ENCODE data around the gene DNAJC5. TPM values are rescaled to one million over a fixed set of nuclear protein-coding genes. Genes with fewer than 3 reads are reported as not detected.
"Not testable (repeated sequence)": the region's sequence is repeated elsewhere in the genome, so short reads cannot be mapped to it uniquely, and the experiment has no call there.

DNAJC5 gene
- total RNA-seq, 2 experiments from 2014 or later = 47.3 to 48.1 TPM

GRCh38 chr20:63900413-63900812 lies 5.5 kb downstream of the DNAJC5 start:
- ChIA-PET CTCF (no interaction called here), POLR2A (no interaction called here)
- Mint-ChIP-seq H3K27ac (no peak overlapping the region), H3K9me3 (ENCODE audit: insufficient read depth) (no peaks in the 10 kb centered on the region), H3K36me3 (ENCODE audit: low read depth) (peaks cover 53% of the 10 kb centered on the region), H3K27me3 (ENCODE audit: low read depth) (no peaks in the 10 kb centered on the region), H3K4me1 (ENCODE audit: low read depth) (peaks cover 65% of the 10 kb centered on the region), H3K4me3 (no peak overlapping the region)
- DNase-seq (no peak), ATAC-seq (no peak)

GRCh38 chr20:63903796-63904561 lies 9.1 kb downstream of the DNAJC5 start:
- CTCF ChIA-PET = no interaction called here
- no peaks in the 10 kb centered on the region for H3K9me3 Mint-ChIP-seq (ENCODE audit: insufficient read depth)
- H3K27me3 Mint-ChIP-seq (ENCODE audit: low read depth) = no peaks in the 10 kb centered on the region
- DNase-seq = no peak
- ATAC-seq = no peak
- H3K4me1 Mint-ChIP-seq (ENCODE audit: low read depth) = peaks cover 46% of the 10 kb centered on the region
- peaks cover 29% of the 10 kb centered on the region for H3K36me3 Mint-ChIP-seq (ENCODE audit: low read depth)
- POLR2A ChIA-PET = no interaction called here
- peak overlapping the region; percentile 55 for H3K27ac Mint-ChIP-seq
- no peak overlapping the region for H3K4me3 Mint-ChIP-seq

GRCh38 chr20:63908008-63908682 lies 13.2 kb downstream of the DNAJC5 start:
- Mint-ChIP-seq H3K36me3 (ENCODE audit: low read depth) (peaks cover 21% of the 10 kb centered on the region), H3K4me3 (no peak overlapping the region), H3K4me1 (ENCODE audit: low read depth) (peaks cover 42% of the 10 kb centered on the region), H3K27me3 (ENCODE audit: low read depth) (no peaks in the 10 kb centered on the region), H3K9me3 (ENCODE audit: insufficient read depth) (no peaks in the 10 kb centered on the region), H3K27ac (no peak overlapping the region)
- ChIA-PET POLR2A (interaction anchor here (0.6 to 0.7 kb wide), 2 partner anchors 113 to 225 kb away, joined by 3 read pairs; no protein-coding TSS in a partner anchor), CTCF (no interaction called here)
- DNase-seq (no peak), ATAC-seq (no peak)

- POLR2A ChIA-PET = no interaction called here
- CTCF ChIA-PET = interaction anchor here (0.6 to 2.2 kb wide), 3 partner anchors 28 to 63 kb away, joined by 3 to 12 read pairs (median 4); no protein-coding TSS in a partner anchor
- H3K27me3 Mint-ChIP-seq (ENCODE audit: low read depth) = no peaks in the 10 kb centered on the region
- no peaks in the 10 kb centered on the region for H3K9me3 Mint-ChIP-seq (ENCODE audit: insufficient read depth)
- H3K36me3 Mint-ChIP-seq (ENCODE audit: low read depth) = peaks cover 28% of the 10 kb centered on the region
- H3K4me1 Mint-ChIP-seq (ENCODE audit: low read depth) = peaks cover 27% of the 10 kb centered on the region
- no peak overlapping the region for H3K4me3 Mint-ChIP-seq
- DNase-seq = no peak
- no peak for ATAC-seq
- H3K27ac Mint-ChIP-seq = peak overlapping the region; percentile 11
Measured at GRCh38 chr20:63911176-63911575, 16.2 kb downstream of the DNAJC5 start.

GRCh38 chr20:63913768-63914167 lies 18.8 kb downstream of the DNAJC5 start:
- POLR2A ChIA-PET = no interaction called here
- no peak overlapping the region for H3K4me3 Mint-ChIP-seq

GRCh38 chr20:63915471-63915870 lies 20.5 kb downstream of the DNAJC5 start:
- ATAC-seq (no peak), DNase-seq (no peak)
- CTCF ChIA-PET = no interaction called here
- H3K36me3 Mint-ChIP-seq (ENCODE audit: low read depth) = peaks cover 37% of the 10 kb centered on the region
- H3K4me3 Mint-ChIP-seq = no peak overlapping the region
- peaks cover 15% of the 10 kb centered on the region for H3K4me1 Mint-ChIP-seq (ENCODE audit: low read depth)
- POLR2A ChIA-PET = interaction anchor here (0.6 to 0.7 kb wide), 2 partner anchors 13 to 98 kb away, joined by 4 to 5 read pairs; no protein-coding TSS in a partner anchor
- H3K27ac Mint-ChIP-seq = no peak overlapping the region
- H3K9me3 Mint-ChIP-seq (ENCODE audit: insufficient read depth) = no peaks in the 10 kb centered on the region
- no peaks in the 10 kb centered on the region for H3K27me3 Mint-ChIP-seq (ENCODE audit: low read depth)

More at GRCh38 chr20:63913768-63914167, 18.8 kb downstream of the DNAJC5 start:
- ATAC-seq (no peak), DNase-seq (no peak)
- Mint-ChIP-seq H3K9me3 (ENCODE audit: insufficient read depth) (no peaks in the 10 kb centered on the region), H3K27ac (no peak overlapping the region), H3K36me3 (ENCODE audit: low read depth) (peaks cover 39% of the 10 kb centered on the region), H3K4me1 (ENCODE audit: low read depth) (peaks cover 24% of the 10 kb centered on the region), H3K27me3 (ENCODE audit: low read depth) (no peaks in the 10 kb centered on the region)
- CTCF ChIA-PET = interaction anchor here (0.6 kb wide), 1 partner anchor 18 kb away, joined by 3 read pairs; no protein-coding TSS in a partner anchor

GRCh38 chr20:63916371-63916939 lies 21.5 kb downstream of the DNAJC5 start:
- DNase-seq; H3K4me3 Mint-ChIP-seq; POLR2A ChIA-PET; H3K4me1 Mint-ChIP-seq (ENCODE audit: low read depth); H3K27ac Mint-ChIP-seq; CTCF ChIA-PET; H3K27me3 Mint-ChIP-seq (ENCODE audit: low read depth); H3K9me3 Mint-ChIP-seq (ENCODE audit: insufficient read depth); ATAC-seq: not testable (repeated sequence)
- H3K36me3 Mint-ChIP-seq (ENCODE audit: low read depth) = peaks cover 32% of the 10 kb centered on the region

GRCh38 chr20:63917811-63918210 lies 22.9 kb downstream of the DNAJC5 start:
- no peak for DNase-seq
- Mint-ChIP-seq H3K4me1 (ENCODE audit: low read depth) (peaks cover 7% of the 10 kb centered on the region), H3K9me3 (ENCODE audit: insufficient read depth) (no peaks in the 10 kb centered on the region), H3K27ac (peak overlapping the region; percentile 15), H3K36me3 (ENCODE audit: low read depth) (peaks cover 35% of the 10 kb centered on the region), H3K27me3 (ENCODE audit: low read depth) (no peaks in the 10 kb centered on the region), H3K4me3 (no peak overlapping the region)
- POLR2A ChIA-PET = no interaction called here
- CTCF ChIA-PET = no interaction called here
- no peak for ATAC-seq

- Mint-ChIP-seq H3K4me3 (no peak overlapping the region), H3K27ac (no peak overlapping the region), H3K36me3 (ENCODE audit: low read depth) (peaks cover 31% of the 10 kb centered on the region), H3K4me1 (ENCODE audit: low read depth) (peaks cover 3% of the 10 kb centered on the region), H3K27me3 (ENCODE audit: low read depth) (no peaks in the 10 kb centered on the region), H3K9me3 (ENCODE audit: insufficient read depth) (no peaks in the 10 kb centered on the region)
- ChIA-PET POLR2A (no interaction called here), CTCF (no interaction called here)
- ATAC-seq (no peak), DNase-seq (no peak)
Measured at GRCh38 chr20:63919130-63919529, 24.2 kb downstream of the DNAJC5 start.

GRCh38 chr20:63920226-63920625 lies 25.3 kb downstream of the DNAJC5 start:
- peaks cover 8% of the 10 kb centered on the region for H3K4me1 Mint-ChIP-seq (ENCODE audit: low read depth)
- POLR2A ChIA-PET = no interaction called here

GRCh38 chr20:63923651-63924050 lies 28.7 kb downstream of the DNAJC5 start:
- DNase-seq (no peak), ATAC-seq (no peak)
- ChIA-PET POLR2A (interaction anchor here (0.6 to 0.7 kb wide), 2 partner anchors 44 to 59 kb away, joined by 4 to 5 read pairs; partner anchors contain the start of gene TPD52L2), CTCF (no interaction called here)
- H3K4me1 Mint-ChIP-seq (ENCODE audit: low read depth) = peaks cover 6% of the 10 kb centered on the region
- no peak overlapping the region for H3K27ac Mint-ChIP-seq
- no peak overlapping the region for H3K4me3 Mint-ChIP-seq
- H3K9me3 Mint-ChIP-seq (ENCODE audit: insufficient read depth) = no peaks in the 10 kb centered on the region
- no peaks in the 10 kb centered on the region for H3K27me3 Mint-ChIP-seq (ENCODE audit: low read depth)
- H3K36me3 Mint-ChIP-seq (ENCODE audit: low read depth) = peaks cover 31% of the 10 kb centered on the region

More at GRCh38 chr20:63920226-63920625, 25.3 kb downstream of the DNAJC5 start:
- no peaks in the 10 kb centered on the region for H3K27me3 Mint-ChIP-seq (ENCODE audit: low read depth)
- CTCF ChIA-PET = no interaction called here
- no peak for ATAC-seq
- H3K9me3 Mint-ChIP-seq (ENCODE audit: insufficient read depth) = no peaks in the 10 kb centered on the region
- H3K27ac Mint-ChIP-seq = no peak overlapping the region
- no peak overlapping the region for H3K4me3 Mint-ChIP-seq
- H3K36me3 Mint-ChIP-seq (ENCODE audit: low read depth) = peaks cover 29% of the 10 kb centered on the region
- DNase-seq = no peak

GRCh38 chr20:63924241-63924640 lies 29.3 kb downstream of the DNAJC5 start:
- H3K4me3 Mint-ChIP-seq = no peak overlapping the region
- no peak for ATAC-seq
- no peak for DNase-seq
- H3K27ac Mint-ChIP-seq = no peak overlapping the region
- H3K9me3 Mint-ChIP-seq (ENCODE audit: insufficient read depth) = no peaks in the 10 kb centered on the region
- H3K4me1 Mint-ChIP-seq (ENCODE audit: low read depth) = peaks cover 6% of the 10 kb centered on the region
- H3K27me3 Mint-ChIP-seq (ENCODE audit: low read depth) = no peaks in the 10 kb centered on the region
- ChIA-PET POLR2A (no interaction called here), CTCF (no interaction called here)
- peaks cover 34% of the 10 kb centered on the region for H3K36me3 Mint-ChIP-seq (ENCODE audit: low read depth)
